ENCODE measurements around the gene ABCF2.

DNA sequence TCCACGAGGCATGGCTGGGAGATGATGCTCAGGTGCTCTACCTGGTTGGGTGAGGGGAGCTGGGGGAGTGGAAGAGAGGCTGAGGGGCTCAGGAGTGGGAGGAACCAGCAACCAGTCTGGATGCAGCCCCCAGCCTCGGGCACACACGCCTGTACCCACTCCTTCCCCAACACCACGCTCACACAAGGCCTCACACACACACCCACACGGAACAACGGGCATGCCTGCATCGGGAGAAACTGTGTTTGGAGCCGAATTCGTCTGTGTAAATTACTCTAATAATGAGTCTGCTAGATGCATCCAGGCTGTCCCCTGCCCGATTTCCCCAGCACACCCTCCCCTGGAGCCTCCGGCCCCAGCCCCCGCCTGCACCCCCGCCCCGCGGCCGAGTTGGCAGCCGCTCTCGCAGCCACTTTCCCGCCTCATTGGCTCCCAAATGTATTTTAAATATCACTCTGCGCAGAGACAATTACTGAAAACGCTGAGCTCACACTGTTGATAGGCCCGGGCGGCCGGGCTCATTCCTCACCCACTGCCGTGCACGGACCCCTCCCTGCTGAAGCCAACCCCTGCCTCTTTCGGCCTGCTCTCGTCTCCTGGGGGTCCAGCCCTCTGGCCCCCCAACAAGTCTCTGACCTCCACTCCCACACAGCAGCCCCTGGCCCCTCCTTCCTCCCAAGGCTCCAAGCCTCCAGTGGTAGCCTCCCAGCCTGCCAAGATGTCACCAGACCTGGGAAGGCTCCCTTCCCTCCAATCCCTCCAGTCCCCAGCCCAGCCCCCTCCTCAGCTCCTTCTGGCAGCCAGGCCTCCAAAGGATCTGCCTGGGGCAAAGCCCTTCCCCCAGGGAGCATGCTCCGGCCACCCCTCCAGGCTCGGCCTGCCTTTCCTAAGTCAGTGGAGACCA is 27.8 kb downstream of the ABCF2 start:
- TF ChIP-seq, protein P1, sequence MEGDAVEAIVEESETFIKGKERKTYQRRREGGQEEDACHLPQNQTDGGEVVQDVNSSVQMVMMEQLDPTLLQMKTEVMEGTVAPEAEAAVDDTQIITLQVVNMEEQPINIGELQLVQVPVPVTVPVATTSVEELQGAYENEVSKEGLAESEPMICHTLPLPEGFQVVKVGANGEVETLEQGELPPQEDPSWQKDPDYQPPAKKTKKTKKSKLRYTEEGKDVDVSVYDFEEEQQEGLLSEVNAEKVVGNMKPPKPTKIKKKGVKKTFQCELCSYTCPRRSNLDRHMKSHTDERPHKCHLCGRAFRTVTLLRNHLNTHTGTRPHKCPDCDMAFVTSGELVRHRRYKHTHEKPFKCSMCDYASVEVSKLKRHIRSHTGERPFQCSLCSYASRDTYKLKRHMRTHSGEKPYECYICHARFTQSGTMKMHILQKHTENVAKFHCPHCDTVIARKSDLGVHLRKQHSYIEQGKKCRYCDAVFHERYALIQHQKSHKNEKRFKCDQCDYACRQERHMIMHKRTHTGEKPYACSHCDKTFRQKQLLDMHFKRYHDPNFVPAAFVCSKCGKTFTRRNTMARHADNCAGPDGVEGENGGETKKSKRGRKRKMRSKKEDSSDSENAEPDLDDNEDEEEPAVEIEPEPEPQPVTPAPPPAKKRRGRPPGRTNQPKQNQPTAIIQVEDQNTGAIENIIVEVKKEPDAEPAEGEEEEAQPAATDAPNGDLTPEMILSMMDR (conservative IDR thresholded peaks at IDR 0.05 in 1 of 2, IDR thresholded peaks at IDR 0.05 in 1 of 2; ENCODE audit: extremely low read depth in 1 of 2, insufficient read depth in 1 of 2, low read depth in 1 of 2, low read length in 2 of 2): no peak
- TF ChIP-seq EZH2 (IDR thresholded peaks at IDR 0.05; ENCODE audit: borderline replicate concordance, low read length): no peak
